VCaP (cell line): ENCODE results near the gene EEF2.

Source experiments
- H3K27ac ChIP-seq: fragments of 450-650 bp; 2 replicates; pipeline ENCODE4 v1.5.1; 2017
- CTCF ChIP-seq: fragments of 450-650 bp; conservative IDR thresholded peaks from 2 replicates; pipeline ENCODE4 v1.5.1; 2017; ENCODE audit warnings: mild to moderate bottlenecking, moderate library complexity

Gene EEF2

GRCh38 chr19:3968556-3969434 lies 16.5 kb downstream of the EEF2 start:
- peak overlapping the region; percentile 65 for H3K27ac ChIP-seq
- TF ChIP-seq CTCF, result no peak

- H3K27ac ChIP-seq, result peak overlapping the region; percentile 65; the same call in 1 of the 2 replicates
Observed at GRCh38 chr19:3967983-3968382, 17.3 kb downstream of the EEF2 start.

- H3K27ac ChIP-seq, result no peak overlapping the region
- no peak for TF ChIP-seq CTCF
Observed at GRCh38 chr19:3966051-3967017, 18.9 kb downstream of the EEF2 start.

GRCh38 chr19:3964256-3965194 lies 20.7 kb downstream of the EEF2 start:
- H3K27ac ChIP-seq, result no peak overlapping the region
- TF ChIP-seq CTCF, result no peak

GRCh38 chr19:3963458-3964255 lies 21.6 kb downstream of the EEF2 start:
- TF ChIP-seq CTCF, result no peak
- no peak overlapping the region for H3K27ac ChIP-seq

- no peak overlapping the region for H3K27ac ChIP-seq
- no peak for TF ChIP-seq CTCF
Observed at GRCh38 chr19:3961007-3961406, 24.3 kb downstream of the EEF2 start.

GRCh38 chr19:3959766-3960131 lies 25.5 kb downstream of the EEF2 start:
- no peak overlapping the region for H3K27ac ChIP-seq
- no peak for TF ChIP-seq CTCF
